GM12872 (cell line): ENCODE measurements around the gene MYO3B.

Experiments
- CTCF ChIP-seq: IDR thresholded peaks from 3 replicates; pipeline ENCODE4 v1.5.1; 2011; ENCODE audit warnings: low read depth, mild to moderate bottlenecking, low read length, moderate library complexity; ENCODE audit not compliant: insufficient read depth

MYO3B gene

DNA sequence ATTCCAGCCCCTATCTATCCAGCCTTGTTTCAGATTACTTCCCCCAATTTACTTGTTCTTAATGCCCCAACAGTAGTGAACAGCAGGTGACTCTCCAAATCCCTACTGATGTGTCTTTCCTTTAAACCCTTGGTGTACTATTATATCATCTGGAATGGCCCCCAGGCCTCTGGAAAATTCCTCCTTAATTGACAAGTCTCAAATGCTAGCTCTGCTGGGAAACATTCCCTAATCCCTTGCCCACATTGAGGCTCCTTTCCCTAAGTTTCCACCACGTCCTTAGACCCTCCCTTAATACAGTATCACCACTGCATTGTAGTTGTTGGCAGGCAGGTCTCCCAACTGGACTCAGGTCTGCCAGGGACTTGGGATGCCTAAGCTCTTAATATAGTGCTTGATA lies 41.0 kb downstream of the MYO3B start:
- TF ChIP-seq CTCF, result no peak

DNA sequence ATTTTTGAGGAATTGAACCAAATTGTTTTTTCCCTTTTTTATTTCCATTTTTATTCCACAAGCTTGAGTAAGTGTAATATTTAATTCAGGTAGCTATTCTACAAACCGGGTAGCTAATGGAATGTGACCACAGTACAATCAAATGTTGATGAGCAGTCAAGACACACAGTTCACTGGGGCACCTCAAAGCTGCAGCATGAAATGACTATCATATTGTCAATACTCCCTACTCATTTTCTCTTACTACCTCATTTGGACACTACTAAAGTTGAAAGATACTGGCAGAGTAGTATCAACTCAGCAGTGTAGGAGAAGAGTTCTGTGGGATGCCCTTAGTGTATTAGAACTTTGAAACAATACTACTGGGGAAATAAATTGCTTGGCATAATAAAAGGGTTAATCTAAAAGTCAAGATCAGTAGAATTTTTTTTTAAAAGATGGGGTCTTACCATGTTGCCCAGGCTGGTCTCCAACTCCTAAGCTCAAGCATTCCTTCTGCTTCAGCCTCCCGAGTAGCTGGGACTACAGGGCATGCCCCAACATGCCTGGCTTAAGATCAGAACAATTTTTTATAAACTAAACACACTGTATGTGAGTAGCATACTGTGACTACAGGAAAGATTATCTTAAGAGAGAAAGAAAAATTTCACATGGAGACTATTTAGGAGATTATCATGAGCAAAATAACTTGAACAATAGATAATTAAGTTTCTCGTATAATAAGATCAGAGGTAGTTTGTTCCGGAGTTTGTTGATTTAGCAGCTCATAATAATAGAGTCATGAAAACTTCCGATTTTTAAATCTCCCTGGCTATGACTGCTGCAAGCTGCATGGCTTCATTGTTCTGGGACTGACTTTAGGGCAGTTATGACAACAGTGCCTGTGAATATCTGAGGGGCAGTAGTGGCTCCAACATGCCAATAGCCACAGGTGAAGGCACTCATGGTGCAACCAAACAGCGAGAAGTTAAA lies 43.7 kb downstream of the MYO3B start:
- TF ChIP-seq CTCF, result no peak

DNA sequence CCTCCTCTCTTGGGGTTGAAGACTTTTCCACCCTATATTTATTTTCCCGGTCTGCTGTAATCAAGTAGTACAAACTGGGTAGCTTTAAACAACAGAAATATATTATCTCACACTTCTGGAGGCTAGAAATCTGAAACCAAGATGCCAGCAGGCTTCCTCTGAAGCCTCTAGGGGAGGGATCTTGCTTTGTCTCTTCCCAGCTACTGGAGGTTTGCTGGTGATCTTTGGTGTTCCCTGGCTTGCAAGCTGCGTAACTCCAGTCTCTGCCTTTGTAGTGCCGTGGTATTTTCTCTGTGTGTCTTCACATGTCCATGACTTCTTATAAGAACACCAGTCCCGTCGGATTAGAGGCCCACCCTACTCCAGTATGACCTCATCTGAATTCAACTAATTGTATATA lies 44.4 kb downstream of the MYO3B start:
- TF ChIP-seq CTCF, result no peak

DNA sequence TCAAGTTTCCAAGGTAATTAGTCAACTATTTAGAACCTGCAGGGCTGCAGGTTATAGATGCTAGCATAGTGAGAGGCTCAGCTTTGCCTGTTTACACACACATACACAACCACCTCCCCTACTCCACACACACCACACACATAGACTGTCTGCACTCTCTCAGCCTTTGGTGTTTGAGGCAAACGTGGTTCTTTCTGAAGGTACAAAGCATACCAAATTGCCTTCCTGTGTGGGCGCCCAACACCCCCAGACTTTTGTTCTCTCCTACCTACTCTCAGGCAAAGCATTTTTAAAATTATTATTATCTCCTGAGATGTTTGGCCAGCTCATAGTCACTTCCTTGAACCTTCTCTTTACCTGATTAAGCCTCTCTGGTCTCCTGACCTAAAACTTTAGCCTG lies 44.9 kb downstream of the MYO3B start:
- no peak for TF ChIP-seq CTCF

DNA sequence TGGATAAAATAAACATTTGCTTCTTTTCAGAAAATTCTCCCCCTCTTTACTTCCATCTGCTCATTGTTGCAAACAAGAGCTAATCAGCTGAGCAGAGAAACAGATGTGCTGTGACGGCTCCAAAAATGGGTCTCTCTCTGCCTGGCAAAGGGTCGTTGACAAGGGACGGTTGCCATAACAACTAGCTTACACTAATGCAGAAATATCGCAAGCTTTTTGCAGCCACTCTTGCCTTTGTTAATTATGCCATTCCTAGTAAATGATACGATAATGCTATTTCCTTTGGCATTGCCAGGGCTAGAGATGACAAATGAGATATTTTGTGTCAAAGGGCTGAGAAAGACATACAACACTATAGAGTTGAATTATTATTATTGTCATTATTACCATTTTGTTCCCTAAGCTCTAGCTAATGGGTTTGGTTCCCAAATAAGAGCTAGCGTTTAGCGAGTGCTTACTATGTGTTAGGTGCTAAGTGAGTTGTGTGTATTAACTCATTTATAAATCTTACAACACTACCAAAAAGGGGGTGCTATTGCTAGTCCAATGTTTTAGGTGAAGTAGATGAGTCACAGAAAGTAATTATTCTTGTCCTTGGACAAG lies 46.8 kb downstream of the MYO3B start:
- no peak for TF ChIP-seq CTCF

DNA sequence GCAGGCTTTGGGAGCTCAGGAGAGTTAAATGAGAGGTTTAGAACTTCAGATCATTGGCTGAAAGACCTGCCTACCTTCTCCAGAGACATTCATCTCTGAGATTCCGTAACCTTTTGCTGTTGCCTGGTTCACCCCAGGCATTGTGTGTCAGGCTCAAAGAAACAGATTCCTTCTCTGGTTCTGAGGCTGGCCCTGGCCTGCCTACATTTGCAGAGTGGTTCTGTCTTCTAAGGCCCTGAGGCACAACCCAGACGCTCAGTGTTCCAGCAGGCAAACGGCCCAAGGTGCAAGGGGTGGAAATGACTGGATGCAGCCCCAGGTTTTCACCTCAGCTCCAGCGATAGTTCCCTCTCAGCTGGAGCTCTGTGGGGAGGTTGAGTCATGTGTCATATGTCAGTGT lies 48.3 kb downstream of the MYO3B start:
- TF ChIP-seq CTCF, result no peak

GRCh38 chr2:170227507-170227947 lies 49.6 kb downstream of the MYO3B start:
- TF ChIP-seq CTCF, result no peak
